ENCODE data around the gene GRK2.

GRK2 gene

DNA sequence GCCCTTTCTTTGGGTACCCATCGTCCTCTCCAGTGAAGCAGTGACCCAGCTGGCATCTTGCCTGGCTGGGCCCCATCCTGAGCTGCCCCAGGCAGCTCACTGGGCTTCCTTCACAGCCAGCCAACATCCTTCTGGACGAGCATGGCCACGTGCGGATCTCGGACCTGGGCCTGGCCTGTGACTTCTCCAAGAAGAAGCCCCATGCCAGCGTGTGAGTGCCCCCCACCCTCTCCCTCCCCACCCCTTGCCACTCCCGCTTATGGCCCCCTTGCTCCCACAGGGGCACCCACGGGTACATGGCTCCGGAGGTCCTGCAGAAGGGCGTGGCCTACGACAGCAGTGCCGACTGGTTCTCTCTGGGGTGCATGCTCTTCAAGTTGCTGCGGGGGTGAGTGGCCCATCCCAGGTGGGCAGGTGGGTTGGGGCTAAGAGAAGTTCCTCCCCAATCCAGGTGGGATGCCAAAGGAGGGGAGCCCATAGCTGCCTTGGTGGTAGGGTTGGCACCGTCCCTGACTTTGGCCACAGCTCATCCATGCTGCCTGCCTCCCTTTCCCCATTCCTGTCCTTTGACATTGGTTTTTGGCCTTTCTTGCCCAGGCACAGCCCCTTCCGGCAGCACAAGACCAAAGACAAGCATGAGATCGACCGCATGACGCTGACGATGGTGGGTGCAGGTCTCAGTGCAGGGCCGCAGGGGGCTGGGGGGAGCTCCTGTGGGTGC, 16.0 kb downstream of the GRK2 start:
- no peak for DNase-seq (ENCODE audit: low read depth in 2 of 2)

DNA sequence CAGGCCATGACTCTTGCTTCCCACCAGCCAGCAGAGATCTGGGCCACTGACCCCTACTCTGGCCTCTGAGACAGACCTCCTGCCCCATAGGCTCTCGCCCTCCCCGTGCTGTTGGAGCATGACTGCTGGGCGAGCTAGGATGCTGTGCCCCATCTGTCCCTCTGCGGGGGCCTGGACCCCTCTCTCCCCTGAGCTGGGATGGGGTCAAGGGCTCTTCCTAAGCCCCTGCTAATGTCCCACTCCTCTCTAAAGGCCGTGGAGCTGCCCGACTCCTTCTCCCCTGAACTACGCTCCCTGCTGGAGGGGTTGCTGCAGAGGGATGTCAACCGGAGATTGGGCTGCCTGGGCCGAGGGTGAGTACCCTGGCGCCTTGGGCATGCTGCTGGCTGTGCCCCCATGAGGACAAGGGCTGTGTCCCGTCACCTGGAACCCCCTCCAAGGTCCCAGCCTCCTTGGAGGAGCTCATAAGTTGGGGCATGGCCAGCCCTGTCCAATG, 16.7 kb downstream of the GRK2 start:
- DNase-seq (ENCODE audit: low read depth in 2 of 2), result no peak

- no peak for DNase-seq (ENCODE audit: low read depth in 2 of 2)
Measured at GRCh38 chr11:67283481-67283963, 17.2 kb downstream of the GRK2 start.

DNA sequence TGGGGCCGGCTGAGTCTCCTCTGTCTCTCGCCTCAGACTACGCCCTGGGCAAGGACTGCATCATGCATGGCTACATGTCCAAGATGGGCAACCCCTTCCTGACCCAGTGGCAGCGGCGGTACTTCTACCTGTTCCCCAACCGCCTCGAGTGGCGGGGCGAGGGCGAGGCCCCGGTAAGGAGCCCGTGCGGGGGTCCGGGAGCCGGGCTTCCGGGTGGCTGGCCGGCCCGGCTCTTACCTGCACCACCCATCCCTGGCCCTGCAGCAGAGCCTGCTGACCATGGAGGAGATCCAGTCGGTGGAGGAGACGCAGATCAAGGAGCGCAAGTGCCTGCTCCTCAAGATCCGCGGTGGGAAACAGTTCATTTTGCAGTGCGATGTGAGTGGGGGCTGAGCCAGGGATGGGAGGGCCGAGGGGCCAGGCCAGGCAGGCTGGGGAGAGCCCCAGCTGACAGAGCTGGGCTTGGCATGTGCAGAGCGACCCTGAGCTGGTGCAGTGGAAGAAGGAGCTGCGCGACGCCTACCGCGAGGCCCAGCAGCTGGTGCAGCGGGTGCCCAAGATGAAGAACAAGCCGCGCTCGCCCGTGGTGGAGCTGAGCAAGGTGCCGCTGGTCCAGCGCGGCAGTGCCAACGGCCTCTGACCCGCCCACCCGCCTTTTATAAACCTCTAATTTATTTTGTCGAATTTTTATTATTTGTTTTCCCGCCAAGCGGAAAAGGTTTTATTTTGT, 18.7 kb downstream of the GRK2 start:
- DNase-seq (ENCODE audit: low read depth in 2 of 2), result no peak

- DNase-seq (ENCODE audit: low read depth in 2 of 2), result no peak
Measured at GRCh38 chr11:67285541-67286498, 19.5 kb downstream of the GRK2 start.

DNA sequence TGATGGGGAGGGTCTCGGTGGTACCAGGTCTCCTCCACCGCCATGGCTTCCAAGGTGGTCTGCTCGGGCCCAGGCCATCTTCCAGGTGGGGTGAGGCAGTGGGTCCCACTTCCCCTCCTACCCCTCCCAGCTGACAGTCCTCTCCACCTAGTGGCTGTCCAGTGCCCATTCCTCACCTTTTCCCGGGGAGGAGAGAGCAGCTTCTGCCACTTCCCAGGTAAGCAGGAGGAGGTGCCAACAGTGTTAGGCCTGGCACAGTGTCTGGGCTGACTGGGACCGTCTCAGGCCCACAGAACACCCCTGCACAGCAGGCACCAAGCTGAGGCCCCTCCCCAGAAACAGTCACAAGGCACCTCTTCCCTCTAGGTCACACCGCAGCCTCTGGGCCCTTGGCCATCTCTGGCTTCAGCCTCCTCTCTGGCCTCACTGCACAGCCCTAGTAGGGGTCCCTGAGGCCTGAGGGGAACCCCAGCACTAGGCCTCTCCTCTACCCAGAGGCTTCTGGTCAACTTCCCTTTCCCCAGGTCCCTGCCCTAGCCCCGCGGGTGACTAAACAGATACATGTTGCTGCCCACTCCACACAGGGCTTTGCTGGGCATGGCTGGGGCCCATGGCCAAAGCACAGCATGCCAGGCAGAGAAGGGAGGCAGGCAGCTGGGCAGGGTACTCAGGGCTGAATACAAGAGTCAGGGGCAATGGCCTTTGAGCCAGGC, 20.5 kb downstream of the GRK2 start:
- no peak for DNase-seq (ENCODE audit: low read depth in 2 of 2)

DNA sequence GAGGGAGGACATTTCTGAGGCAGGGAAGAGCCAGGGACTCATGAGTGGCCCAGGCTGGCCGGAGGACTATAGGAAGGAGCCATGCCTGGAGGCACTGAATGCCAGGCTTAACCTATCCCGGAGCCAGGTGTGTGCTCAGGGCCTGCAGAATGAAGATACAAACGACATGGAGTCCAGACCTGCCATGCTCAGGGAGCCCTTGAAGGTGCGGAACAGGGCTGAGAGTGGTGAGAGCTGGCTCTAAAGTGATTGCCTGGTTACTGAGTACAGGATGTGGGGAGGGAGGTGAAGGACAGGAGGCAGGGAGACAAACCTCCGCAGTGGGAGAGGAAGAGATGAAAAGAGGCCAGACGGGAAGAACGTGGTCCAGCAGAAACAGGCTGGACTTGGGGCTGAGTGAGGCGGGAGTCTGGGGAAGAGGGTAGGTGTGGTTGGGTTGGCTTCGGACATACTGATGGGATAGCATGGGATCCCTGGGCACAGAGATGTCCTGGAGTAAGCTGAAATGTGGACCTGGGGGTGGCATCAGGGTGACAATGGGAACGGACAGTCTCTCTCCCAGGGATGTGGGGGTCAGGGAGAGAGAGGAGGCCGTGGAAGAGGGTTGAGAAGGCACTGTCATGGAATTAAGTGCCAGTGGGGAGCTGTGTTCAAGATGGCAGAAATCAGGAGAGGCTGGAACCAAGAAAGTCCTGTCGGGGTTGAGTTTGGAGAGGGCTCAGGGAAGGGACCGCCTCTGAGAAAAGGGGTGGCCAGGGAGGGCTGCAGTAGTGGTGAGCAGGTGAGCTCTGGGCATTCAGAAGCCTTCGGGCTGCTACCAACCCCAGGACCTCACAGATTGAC, 21.3 kb downstream of the GRK2 start:
- DNase-seq (ENCODE audit: low read depth in 2 of 2), result no peak

- DNase-seq (ENCODE audit: low read depth in 2 of 2), result no peak
Measured at GRCh38 chr11:67288198-67288451, 21.9 kb downstream of the GRK2 start.

GRCh38 chr11:67288452-67289225, 22.4 kb downstream of the GRK2 start:
- peak; percentile 63 to 64 for DNase-seq (ENCODE audit: low read depth in 2 of 2)

DNA sequence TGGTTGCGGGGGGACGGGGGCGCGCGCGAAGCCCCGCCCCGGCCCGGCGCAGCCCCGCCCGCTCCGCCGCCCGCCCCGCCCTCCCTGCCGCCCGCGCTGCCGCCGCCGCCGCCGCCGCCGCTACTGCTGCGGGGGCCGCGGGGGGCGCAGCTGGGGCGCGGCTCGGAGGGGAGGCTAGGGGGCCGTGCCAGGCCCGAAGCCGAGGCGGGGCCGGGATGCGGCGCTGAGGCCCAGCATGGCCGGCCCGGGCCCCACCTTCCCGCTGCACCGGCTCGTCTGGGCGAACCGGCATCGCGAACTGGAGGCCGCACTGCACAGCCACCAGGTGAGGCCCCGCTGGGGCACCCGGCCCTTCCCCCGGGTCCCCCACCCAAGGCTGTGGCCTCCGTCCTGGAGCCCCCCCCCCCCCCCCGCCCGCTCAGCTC, 23.0 kb downstream of the GRK2 start, which contains the start of gene ANKRD13D:
Gene ANKRD13D (plus strand): TSS at position 78 of the 425 bp plus-strand sequence. CDS start 158 bp downstream, at position 236.
- DNase-seq (ENCODE audit: low read depth in 2 of 2), result no peak

- no peak for DNase-seq (ENCODE audit: low read depth in 2 of 2)
Measured at GRCh38 chr11:67289651-67290479, 23.6 kb downstream of the GRK2 start.

GRCh38 chr11:67290801-67291200, 24.5 kb downstream of the GRK2 start:
- DNase-seq (ENCODE audit: low read depth in 2 of 2), result no peak

DNA sequence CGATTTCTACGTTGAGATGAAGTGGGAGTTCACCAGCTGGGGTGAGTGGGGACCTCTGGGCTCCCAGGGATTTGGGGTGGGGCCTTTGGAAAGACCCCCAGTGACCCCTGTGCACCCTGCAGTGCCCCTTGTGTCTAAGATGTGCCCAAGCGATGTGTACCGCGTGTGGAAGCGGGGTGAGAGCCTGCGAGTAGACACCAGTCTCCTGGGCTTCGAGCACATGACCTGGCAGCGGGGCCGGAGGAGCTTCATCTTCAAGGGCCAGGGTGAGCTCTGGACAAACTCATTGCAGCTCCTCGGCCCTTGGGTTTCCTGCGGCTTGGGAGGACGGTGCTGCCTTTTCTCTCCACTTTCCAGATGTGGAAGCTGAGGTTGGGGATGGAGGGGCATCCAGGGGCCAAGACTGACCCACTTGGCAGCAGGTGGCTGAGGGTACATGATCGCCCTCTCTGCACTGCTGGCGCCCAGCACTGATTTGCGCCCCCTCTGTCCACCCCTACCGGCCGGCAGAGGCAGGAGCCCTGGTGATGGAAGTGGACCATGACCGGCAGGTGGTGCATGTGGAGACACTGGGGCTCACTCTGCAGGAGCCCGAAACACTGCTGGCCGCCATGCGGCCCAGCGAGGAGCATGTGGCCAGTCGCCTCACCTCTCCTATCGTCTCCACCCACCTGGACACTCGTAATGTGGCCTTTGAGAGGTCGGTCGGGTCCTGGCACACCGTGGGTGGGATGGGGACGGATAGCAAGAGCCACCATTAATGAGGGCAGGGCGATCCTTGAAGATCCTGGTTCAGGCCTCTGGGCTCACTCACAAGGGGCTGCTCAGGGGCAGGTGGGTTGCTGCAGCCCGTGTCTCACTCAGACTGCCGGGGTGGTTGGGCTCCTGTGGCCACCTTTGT, 25.5 kb downstream of the GRK2 start:
- DNase-seq (ENCODE audit: low read depth in 2 of 2), result no peak

DNA sequence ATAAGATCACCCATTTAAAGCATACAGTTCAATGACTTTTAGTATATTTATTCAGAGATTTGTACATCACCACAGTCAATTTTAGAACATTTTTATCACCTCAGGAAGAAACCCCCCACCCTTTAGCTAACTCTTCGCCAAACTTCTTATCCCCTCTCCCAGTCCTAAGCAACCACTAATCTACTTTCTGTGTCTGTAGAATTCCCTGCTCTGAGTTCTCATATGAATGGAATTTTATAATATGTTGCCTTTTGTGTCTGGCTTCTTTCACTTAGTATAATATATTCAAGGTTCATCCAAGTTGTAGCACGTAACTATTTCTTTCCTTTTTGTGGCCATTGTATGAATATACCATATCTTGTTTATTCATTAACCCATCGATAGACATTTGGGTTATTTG, 26.4 kb downstream of the GRK2 start:
- DNase-seq (ENCODE audit: low read depth in 2 of 2), result no peak

GRCh38 chr11:67293090-67293489, 26.8 kb downstream of the GRK2 start:
- DNase-seq (ENCODE audit: low read depth in 2 of 2), result no peak

DNA sequence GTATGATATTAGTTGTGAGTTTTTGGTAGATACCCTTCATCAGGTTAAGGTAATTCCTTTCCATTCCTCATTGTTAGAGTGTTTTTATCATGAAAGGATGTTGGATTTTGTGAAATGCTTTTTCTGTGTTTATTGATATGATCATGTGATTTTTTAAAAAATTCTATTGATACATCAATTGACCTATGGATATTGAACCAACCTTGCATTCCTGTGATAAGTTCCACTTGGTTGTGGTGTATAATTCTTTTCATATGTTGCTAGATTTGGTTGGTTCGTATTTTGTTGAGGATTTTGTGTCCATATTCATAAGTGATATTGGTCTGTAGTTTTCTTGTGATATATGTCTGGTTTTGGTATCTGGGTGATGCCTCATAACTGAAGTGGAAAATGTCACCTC, 29.6 kb downstream of the GRK2 start:
- DNase-seq (ENCODE audit: low read depth in 2 of 2), result no peak

GRCh38 chr11:67298786-67299185, 32.5 kb downstream of the GRK2 start:
- no peak for DNase-seq (ENCODE audit: low read depth in 2 of 2)
